ENCODE measurements around the gene TRMT1. TPM values are rescaled to one million over a fixed set of nuclear protein-coding genes. Genes with fewer than 3 reads are reported as not detected.

The TRMT1 gene
- total RNA-seq, 1 experiment from 2014 or later, result 52.0 TPM

DNA sequence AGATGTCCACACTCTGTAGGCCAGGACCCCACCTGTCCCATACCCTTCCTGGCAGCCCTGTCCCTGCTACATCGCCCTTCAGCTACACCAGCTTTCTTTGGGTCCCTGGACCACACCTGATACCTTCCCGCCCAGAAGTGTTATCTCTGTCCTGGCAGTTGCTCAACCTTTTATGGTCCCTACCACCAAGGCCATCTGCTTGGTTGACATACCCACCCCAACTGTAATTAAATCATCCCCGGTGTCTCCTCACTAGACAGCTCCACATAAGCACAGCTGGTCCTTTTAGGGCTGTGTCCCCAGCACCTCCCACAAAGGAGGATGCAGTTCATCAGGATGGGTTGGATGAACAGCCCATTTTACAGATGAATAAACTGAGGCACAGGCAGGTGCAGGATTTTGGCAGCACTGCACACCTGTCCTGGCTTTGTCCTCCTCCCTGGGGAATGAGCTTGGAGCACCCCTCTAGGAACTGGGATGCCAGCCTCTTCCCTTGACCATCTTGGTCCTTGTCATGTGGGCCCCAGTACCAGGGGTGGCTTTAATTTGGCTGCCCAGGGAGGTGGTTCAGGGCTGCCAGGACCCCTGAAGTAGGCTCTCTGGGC is 14.4 kb upstream of the TRMT1 start:
- TF ChIP-seq, protein P1, sequence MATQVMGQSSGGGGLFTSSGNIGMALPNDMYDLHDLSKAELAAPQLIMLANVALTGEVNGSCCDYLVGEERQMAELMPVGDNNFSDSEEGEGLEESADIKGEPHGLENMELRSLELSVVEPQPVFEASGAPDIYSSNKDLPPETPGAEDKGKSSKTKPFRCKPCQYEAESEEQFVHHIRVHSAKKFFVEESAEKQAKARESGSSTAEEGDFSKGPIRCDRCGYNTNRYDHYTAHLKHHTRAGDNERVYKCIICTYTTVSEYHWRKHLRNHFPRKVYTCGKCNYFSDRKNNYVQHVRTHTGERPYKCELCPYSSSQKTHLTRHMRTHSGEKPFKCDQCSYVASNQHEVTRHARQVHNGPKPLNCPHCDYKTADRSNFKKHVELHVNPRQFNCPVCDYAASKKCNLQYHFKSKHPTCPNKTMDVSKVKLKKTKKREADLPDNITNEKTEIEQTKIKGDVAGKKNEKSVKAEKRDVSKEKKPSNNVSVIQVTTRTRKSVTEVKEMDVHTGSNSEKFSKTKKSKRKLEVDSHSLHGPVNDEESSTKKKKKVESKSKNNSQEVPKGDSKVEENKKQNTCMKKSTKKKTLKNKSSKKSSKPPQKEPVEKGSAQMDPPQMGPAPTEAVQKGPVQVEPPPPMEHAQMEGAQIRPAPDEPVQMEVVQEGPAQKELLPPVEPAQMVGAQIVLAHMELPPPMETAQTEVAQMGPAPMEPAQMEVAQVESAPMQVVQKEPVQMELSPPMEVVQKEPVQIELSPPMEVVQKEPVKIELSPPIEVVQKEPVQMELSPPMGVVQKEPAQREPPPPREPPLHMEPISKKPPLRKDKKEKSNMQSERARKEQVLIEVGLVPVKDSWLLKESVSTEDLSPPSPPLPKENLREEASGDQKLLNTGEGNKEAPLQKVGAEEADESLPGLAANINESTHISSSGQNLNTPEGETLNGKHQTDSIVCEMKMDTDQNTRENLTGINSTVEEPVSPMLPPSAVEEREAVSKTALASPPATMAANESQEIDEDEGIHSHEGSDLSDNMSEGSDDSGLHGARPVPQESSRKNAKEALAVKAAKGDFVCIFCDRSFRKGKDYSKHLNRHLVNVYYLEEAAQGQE (IDR thresholded peaks at IDR 0.05; ENCODE audit: insufficient read depth in 1 of 2, low read depth in 2 of 2, low read length in 1 of 2), result no peak
- no peak for TF ChIP-seq SIN3A (IDR thresholded peaks at IDR 0.05; ENCODE audit: borderline replicate concordance, insufficient read depth, low read depth, low read length)
- TF ChIP-seq TCF7L2 (IDR thresholded peaks at IDR 0.05; ENCODE audit: low read depth, low read length), result no peak
- no peak for TF ChIP-seq POLR2AphosphoS5 (IDR thresholded peaks at IDR 0.05; ENCODE audit: low read depth, low read length)
- TF ChIP-seq, protein P2, sequence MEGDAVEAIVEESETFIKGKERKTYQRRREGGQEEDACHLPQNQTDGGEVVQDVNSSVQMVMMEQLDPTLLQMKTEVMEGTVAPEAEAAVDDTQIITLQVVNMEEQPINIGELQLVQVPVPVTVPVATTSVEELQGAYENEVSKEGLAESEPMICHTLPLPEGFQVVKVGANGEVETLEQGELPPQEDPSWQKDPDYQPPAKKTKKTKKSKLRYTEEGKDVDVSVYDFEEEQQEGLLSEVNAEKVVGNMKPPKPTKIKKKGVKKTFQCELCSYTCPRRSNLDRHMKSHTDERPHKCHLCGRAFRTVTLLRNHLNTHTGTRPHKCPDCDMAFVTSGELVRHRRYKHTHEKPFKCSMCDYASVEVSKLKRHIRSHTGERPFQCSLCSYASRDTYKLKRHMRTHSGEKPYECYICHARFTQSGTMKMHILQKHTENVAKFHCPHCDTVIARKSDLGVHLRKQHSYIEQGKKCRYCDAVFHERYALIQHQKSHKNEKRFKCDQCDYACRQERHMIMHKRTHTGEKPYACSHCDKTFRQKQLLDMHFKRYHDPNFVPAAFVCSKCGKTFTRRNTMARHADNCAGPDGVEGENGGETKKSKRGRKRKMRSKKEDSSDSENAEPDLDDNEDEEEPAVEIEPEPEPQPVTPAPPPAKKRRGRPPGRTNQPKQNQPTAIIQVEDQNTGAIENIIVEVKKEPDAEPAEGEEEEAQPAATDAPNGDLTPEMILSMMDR (IDR thresholded peaks at IDR 0.05), result no peak
- in situ Hi-C loops (cut with HindIII; ENCODE audit: low pct_unique_long_range_greater_than_20kb, low sequenced_read_pairs) (no loop called here), intact Hi-C loops (cut with micrococcal nuclease; ENCODE audit: unreplicated experiment) (no loop called here)
- Histone ChIP-seq H3K27me3 (ENCODE audit: control insufficient read depth, insufficient read depth, low read length) (no peaks in the 10 kb centered on the region), H3K36me3 (ENCODE audit: control insufficient read depth, insufficient read depth, low read length) (no peaks in the 10 kb centered on the region), H3K9me3 (ENCODE audit: control insufficient read depth, insufficient read depth, low read depth, low read length) (no peaks in the 10 kb centered on the region), H3K4me1 (ENCODE audit: control insufficient read depth, insufficient read depth, low read length) (no peaks in the 10 kb centered on the region), H3K27ac (ENCODE audit: low read length) (no peak overlapping the region), H3K4me3 (ENCODE audit: low read depth in 2 of 2, low read length in 2 of 2) (no peak overlapping the region)
- DNase-seq (ENCODE audit: low read depth, low spot score) (no peak), ATAC-seq (no peak)
- POLR2A ChIA-PET, result no interaction called here
- CTCF ChIA-PET, result no interaction called here
- no TSS peak for BruUV-seq (replicated peaks)

DNA sequence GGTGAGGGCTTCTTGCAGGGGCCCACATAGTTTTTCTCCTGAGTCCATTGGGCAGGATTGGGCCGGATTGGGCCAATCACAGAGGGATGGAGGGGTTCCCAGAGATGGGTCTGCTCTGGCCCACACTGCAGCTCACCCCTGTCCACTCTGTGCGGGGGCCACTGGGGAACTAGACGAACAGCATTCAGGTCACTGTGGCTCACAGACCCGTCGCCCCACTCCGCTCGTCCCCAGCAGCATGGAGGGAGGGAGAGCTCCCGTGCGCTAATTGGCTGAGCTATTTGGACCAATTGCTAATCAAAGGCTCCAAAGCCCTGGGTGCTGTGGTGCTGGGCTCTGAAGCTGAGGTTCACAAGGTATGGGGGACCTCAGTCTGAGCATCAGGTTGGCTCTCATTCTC is 12.8 kb upstream of the TRMT1 start:
- no peaks in the 10 kb centered on the region for H3K4me1 ChIP-seq (ENCODE audit: control insufficient read depth, insufficient read depth, low read length)
- no peaks in the 10 kb centered on the region for H3K27me3 ChIP-seq (ENCODE audit: control insufficient read depth, insufficient read depth, low read length)
- DNase-seq (ENCODE audit: low read depth, low spot score) (no peak), ATAC-seq (no peak)
- TF ChIP-seq, protein P2 (IDR thresholded peaks at IDR 0.05), result no peak
- TF ChIP-seq TCF7L2 (IDR thresholded peaks at IDR 0.05; ENCODE audit: low read depth, low read length) (no peak), SIN3A (IDR thresholded peaks at IDR 0.05; ENCODE audit: borderline replicate concordance, insufficient read depth, low read depth, low read length) (no peak), POLR2AphosphoS5 (IDR thresholded peaks at IDR 0.05; ENCODE audit: low read depth, low read length) (no peak)
- TF ChIP-seq, protein P1 (IDR thresholded peaks at IDR 0.05; ENCODE audit: insufficient read depth in 1 of 2, low read depth in 2 of 2, low read length in 1 of 2), result no peak
- no peak overlapping the region for H3K4me3 ChIP-seq (ENCODE audit: low read depth in 2 of 2, low read length in 2 of 2)
- POLR2A ChIA-PET, result no interaction called here
- no peaks in the 10 kb centered on the region for H3K36me3 ChIP-seq (ENCODE audit: control insufficient read depth, insufficient read depth, low read length)
- no TSS peak for BruUV-seq (replicated peaks)
- CTCF ChIA-PET, result no interaction called here
- no peak overlapping the region for H3K27ac ChIP-seq (ENCODE audit: low read length)
- intact Hi-C loops (cut with micrococcal nuclease; ENCODE audit: unreplicated experiment), result no loop called here
- in situ Hi-C loops (cut with HindIII; ENCODE audit: low pct_unique_long_range_greater_than_20kb, low sequenced_read_pairs), result no loop called here
- H3K9me3 ChIP-seq (ENCODE audit: control insufficient read depth, insufficient read depth, low read depth, low read length), result no peaks in the 10 kb centered on the region

All from Panc1 (cell line).